Suprapubic skin (tissue), 4 donors: ENCODE results near the gene TVP23B. TPM values are rescaled to one million over a fixed set of nuclear protein-coding genes. Genes with fewer than 3 reads are reported as not detected.
A peak's percentile ranks its signal among the peaks of the same experiment; 100 is the strongest.

Source experiments
- DNase-seq, 2 donors: peaks; one replicate each; pipeline ENCODE4 v3.0.0-alpha.2; 2019; ENCODE audit warnings: low spot score in 2 of 2
- H3K27ac ChIP-seq: fragments of 200-600 bp; sonication (generic); one replicate; pipeline ENCODE4 v1.5.1; 2019
- H3K27me3 ChIP-seq: fragments of 200-600 bp; sonication (generic); one replicate; pipeline ENCODE4 v1.5.1; 2019
- H3K36me3 ChIP-seq: fragments of 200-600 bp; sonication (generic); one replicate; pipeline ENCODE4 v1.5.1; 2019
- H3K4me1 ChIP-seq: fragments of 200-600 bp; sonication (generic); one replicate; pipeline ENCODE4 v1.5.1; 2019
- H3K4me3 ChIP-seq: fragments of 200-600 bp; sonication (generic); one replicate; pipeline ENCODE4 v1.5.1; 2019; ENCODE audit warnings: mild to moderate bottlenecking
- H3K9me3 ChIP-seq: fragments of 200-600 bp; sonication (generic); one replicate; pipeline ENCODE4 v1.5.1; 2019
- EP300 ChIP-seq: sonication (generic); formaldehyde crosslinking; IDR thresholded peaks from one replicate; pipeline ENCODE4 v1.6.1; 2017; ENCODE audit warnings: antibody characterized with exemption
- POLR2A ChIP-seq, 2 donors: fragments of 450-650 bp; IDR thresholded peaks; one replicate each; pipeline ENCODE4 v1.6.1; 2017; ENCODE audit warnings: antibody characterized with exemption in 2 of 2, mild to moderate bottlenecking in 2 of 2, moderate library complexity in 2 of 2
- POLR2AphosphoS5 ChIP-seq, 3 donors: sonication (generic); formaldehyde crosslinking; IDR thresholded peaks; one replicate each; pipeline ENCODE4 v1.6.1; 2017; ENCODE audit warnings: antibody characterized with exemption in 3 of 3
- WGBS: methylation state at CpG from one replicate; pipeline ENCODE4 v1.1.5; 2018; 5-methylcytosine and 5-hydroxymethylcytosine counted together
- total RNA-seq, 4 donors: library from RNA; depleted of rRNA; stranded (reverse); fragments of >200 nt; gene quantifications; one replicate each; pipeline ENCODE4 v1.1.0, GENCODE V29; 2016
- TF ChIP-seq, protein P1 (sequence below), 2 donors: fragments of 200-600 bp in 1 of 2; fragments of 450-650 bp in 1 of 2; sonication (generic) in 1 of 2; IDR thresholded peaks; one replicate each; pipeline ENCODE4 v1.5.1; 2016 to 2019; ENCODE audit warnings: antibody characterized with exemption in 2 of 2, mild to moderate bottlenecking in 1 of 2, moderate library complexity in 1 of 2

Gene TVP23B
- total RNA-seq, 4 donors from 2014 or later, result 21.9 to 35.1 (median 31.1) TPM

DNA sequence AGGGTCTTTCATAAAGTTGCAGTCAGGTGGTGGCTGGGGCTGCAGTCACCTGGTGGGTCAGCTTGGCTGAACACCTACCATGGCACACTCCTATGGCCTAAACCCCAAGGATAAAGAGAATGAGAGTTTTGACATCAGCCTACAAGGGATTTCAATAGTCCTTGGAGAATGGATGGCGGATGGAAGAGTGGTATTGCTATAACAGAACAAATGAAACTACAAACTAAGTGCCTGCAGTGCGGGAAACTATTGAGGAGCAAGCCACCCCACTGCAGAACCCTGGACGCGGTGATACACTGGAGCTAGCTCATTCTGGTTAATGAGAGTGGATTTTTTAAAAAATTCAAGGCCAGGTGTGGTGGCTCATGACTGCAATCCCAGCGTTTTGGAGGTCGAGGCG is 74.0 kb downstream of the TVP23B start:
- TF ChIP-seq EP300 (no peak), POLR2A (IDR thresholded peaks at IDR 0.05) (no peak), POLR2AphosphoS5 (IDR thresholded peaks at IDR 0.05) (no peak)
- TF ChIP-seq, protein P1, sequence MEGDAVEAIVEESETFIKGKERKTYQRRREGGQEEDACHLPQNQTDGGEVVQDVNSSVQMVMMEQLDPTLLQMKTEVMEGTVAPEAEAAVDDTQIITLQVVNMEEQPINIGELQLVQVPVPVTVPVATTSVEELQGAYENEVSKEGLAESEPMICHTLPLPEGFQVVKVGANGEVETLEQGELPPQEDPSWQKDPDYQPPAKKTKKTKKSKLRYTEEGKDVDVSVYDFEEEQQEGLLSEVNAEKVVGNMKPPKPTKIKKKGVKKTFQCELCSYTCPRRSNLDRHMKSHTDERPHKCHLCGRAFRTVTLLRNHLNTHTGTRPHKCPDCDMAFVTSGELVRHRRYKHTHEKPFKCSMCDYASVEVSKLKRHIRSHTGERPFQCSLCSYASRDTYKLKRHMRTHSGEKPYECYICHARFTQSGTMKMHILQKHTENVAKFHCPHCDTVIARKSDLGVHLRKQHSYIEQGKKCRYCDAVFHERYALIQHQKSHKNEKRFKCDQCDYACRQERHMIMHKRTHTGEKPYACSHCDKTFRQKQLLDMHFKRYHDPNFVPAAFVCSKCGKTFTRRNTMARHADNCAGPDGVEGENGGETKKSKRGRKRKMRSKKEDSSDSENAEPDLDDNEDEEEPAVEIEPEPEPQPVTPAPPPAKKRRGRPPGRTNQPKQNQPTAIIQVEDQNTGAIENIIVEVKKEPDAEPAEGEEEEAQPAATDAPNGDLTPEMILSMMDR (IDR thresholded peaks at IDR 0.05), result no peak
- DNase-seq, result no peak
- no peak overlapping the region for H3K27ac ChIP-seq
- H3K36me3 ChIP-seq, result no peaks in the 10 kb centered on the region
- H3K9me3 ChIP-seq, result no peaks in the 10 kb centered on the region
- 95% methylated on average over 7 of the region's 7 CpGs for WGBS
- peaks cover 38% of the 10 kb centered on the region for H3K4me1 ChIP-seq
- H3K4me3 ChIP-seq, result no peak overlapping the region
- no peaks in the 10 kb centered on the region for H3K27me3 ChIP-seq

DNA sequence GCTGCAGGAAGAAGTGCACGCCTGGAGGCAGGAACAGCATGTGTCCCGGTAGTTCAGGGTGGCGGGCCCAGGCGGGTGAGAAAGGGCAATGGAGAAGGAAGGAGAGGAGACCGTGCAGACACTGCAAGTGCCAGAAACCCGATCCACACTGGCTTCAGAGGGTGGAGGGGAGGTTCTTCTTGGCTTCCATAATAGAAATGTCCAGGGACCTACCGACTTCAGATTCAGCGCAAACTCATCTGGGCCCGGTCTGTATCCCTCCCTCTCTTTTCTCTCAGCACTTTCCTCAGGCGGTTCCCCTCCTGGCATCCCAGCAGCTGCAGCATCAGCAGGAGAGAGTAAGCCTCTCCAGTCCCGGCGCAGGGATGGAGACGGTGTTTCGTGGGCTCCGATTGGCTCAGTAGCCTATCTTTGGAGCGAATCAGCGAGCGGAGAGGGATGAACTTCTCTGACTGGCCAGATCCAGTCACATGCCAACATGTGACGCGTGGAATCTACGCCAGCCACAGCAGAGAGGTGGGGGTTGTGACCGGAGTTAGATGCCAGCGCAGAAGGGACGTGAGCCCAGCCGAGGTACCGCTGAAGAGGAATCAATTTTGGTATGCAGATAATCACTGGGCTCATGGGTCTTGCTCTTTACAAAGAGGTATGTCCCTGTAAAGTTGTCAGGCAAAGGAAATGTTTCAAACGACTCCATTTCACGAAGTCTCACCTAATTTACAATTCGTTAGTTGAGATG is 75.0 kb downstream of the TVP23B start:
- DNase-seq, result peak; percentile 95 to 97
- peak in 1 of 2 donors; percentile 16 for TF ChIP-seq POLR2A (IDR thresholded peaks at IDR 0.05)
- TF ChIP-seq, protein P1 (IDR thresholded peaks at IDR 0.05), result no peak
- TF ChIP-seq EP300, result no peak
- no peak for TF ChIP-seq POLR2AphosphoS5 (IDR thresholded peaks at IDR 0.05)

More for the DNA sequence above, 75.0 kb downstream of the TVP23B start:
- Histone ChIP-seq H3K4me1 (peaks cover 38% of the 10 kb centered on the region), H3K27me3 (no peaks in the 10 kb centered on the region), H3K9me3 (no peaks in the 10 kb centered on the region), H3K36me3 (no peaks in the 10 kb centered on the region), H3K4me3 (peak overlapping the region; percentile 48), H3K27ac (peak overlapping the region; percentile 71)
- 0% methylated on average over 22 of the region's 29 CpGs for WGBS

Other genes with a start within 250 kb of the TVP23B start
- gene TBC1D28, start 136.8 kb upstream of the TVP23B start, total RNA-seq, result not detected
- gene FOXO3B, start 98.9 kb upstream of the TVP23B start, total RNA-seq, result 10 to 100 TPM in 1 of 4 donors, 1 to 10 TPM in 3; 4.6 to 13.4 (median 7.4) TPM
- not detected for gene FBXW10, start 37.1 kb upstream of the TVP23B start, total RNA-seq
- 10 to 100 TPM; 14.9 to 29.0 (median 22.9) TPM for gene PRPSAP2, start 76.9 kb downstream of the TVP23B start, total RNA-seq
- gene SLC5A10, start 171.0 kb downstream of the TVP23B start, total RNA-seq, result 1 to 10 TPM in 2 of 4 donors, under 1 TPM in 2; 0.31 to 1.5 (median 0.94) TPM
- gene FAM83G, start 223.6 kb downstream of the TVP23B start, total RNA-seq, result 100 to 1,000 TPM; 205 to 261 (median 210) TPM